HG02642 (cell line): ENCODE measurements around the gene FGR.
"Not testable (repeated sequence)": the region's sequence is repeated elsewhere in the genome, so short reads cannot be mapped to it uniquely, and the experiment has no call there.

ENCODE experiments used
- ATAC-seq: cut with Tn5 transposase; IDR thresholded peaks from one replicate; pipeline ENCODE4 v1.9.1; 2021; ENCODE audit warnings: mild to moderate bottlenecking; ENCODE audit not compliant: unreplicated experiment, poor library complexity

The FGR gene

DNA sequence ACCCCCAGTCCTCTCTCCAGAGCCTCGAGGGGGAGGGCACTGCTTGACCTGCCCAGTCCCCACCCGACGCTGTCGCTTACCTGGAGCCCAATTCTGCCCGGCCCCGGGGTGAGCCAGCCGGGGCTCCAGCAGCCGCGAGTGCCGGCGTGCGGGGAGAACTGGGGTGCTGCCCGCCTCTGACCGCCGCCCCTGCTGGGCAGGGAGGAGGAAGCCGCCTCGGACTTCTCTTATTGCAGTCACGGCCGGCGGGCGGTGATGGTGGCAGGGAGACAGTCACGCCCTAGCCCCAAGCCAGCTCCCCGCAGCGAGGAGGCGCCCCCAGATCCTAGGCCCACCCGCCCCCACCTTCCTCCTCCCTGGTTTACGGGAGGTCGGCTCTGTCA is at the start of gene FGR:
TSS of gene FGR (minus strand) at position 201 of the 383 bp plus-strand sequence. CDS start 11,269 bp downstream, outside the sequence.
- no peak for ATAC-seq

GRCh38 chr1:27684176-27684575 is 49.2 kb upstream of the FGR start:
- ATAC-seq: no peak

DNA sequence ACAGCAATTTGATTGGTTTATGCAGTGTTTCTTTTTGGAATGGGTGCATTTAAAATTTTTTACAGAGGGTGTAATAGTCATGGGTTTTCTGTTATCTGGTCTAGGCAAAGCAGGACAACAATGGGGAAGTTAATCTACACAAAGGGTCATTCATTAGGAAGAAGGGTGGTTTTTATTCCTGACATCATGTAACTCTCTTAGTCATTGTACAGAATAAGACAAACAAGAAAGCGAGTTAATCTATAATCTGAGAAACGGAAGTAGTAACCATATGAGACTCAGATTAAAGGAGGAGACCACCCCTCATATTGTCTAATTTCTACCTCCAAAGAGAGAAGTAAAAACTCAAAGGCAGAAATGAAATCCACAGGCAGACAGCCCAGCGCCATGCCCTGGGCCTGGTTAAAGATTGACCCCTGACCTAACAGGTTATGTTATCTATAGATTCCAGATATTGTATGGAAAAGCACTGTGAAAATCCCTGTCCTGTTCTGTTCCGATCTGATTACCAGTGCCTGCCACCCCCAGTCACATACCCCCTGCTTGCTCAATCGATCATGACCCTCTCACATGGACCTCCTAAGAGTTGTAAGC is 47.5 kb upstream of the FGR start:
- no peak for ATAC-seq

GRCh38 chr1:27681580-27681979 is 46.6 kb upstream of the FGR start:
- ATAC-seq: not testable (repeated sequence)

GRCh38 chr1:27680225-27680791 is 45.3 kb upstream of the FGR start:
- ATAC-seq: not testable (repeated sequence)

DNA sequence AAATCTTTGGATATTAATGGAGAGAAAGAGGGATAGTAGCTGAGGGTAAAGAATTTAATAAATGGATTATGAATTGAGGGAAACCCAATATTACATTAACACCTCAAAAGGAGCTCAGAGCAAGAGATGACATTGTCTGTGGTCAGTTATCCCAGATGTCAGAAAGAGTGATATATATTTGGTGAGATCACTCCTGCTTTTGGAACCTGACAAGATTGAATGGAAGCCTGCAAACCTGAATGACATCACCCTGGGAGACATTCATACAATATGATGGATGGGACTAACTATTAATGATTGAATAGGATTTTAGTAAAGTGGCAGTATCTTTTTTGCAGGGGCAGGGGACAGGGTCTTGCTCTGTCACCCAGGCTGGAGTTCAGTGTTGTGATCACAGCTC is 43.8 kb upstream of the FGR start:
- ATAC-seq: no peak

DNA sequence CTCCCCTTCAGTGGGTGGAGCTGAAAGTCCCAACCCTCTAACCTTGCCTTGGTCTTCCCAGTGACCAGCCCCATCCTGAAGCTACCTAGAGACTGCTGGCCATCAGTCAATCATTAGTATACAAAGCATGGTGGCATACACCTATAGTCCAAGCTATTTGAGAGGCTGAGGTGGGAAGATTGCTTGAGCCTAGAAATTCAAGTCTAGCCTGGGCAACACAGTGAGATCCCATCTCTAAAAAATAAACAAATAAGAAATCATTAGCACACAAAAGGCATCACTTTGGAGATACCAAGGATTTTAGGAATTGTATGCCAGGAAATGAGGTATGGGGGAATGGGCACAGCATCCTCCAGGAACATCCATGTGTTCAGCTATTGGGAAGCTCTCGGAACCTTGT is 41.4 kb upstream of the FGR start:
- no peak for ATAC-seq

- ATAC-seq: no peak
These were observed 37.7 kb upstream of the FGR start for GRCh38 chr1:27672750-27673112.

DNA sequence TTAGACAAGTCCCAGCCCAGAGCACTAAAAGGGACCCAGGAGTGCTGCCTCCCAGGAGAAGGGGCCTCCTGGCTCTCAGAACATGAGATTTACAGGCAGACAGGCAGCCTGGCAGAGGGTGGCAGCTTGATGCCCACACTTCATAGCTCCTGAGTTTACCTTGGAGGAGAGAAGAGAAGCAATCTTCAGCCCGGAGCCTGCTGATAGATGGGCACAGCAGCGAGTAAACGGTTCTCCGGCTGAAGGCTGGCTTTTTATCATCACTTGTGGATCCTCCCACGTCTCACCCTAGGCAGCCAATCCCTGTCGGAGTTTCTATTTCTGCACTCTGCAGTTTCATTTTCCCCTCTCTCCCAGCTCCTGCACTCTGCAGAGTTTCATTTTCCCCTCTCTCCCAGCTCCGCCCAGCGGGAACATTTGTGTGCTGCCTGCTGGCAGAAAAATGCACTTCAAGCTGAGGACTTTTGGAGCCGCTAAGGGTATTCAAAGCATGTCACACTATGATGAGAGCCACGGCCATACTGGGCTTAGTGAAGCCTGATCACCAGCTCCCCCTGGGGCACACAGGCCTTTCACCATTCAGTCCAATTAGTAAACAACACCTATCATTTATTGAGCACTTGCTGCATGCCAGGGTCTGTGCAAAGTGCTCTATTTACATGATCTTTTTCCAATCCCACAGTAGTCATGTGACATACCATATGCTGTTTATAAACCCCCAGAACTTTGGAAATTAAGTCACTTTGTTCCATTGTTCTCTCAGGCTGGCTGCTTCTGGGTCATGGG is 37.2 kb upstream of the FGR start, which contains the start of gene IFI6:
TSS of gene IFI6 (minus strand) at position 229 of the 786 bp plus-strand sequence. CDS start 2,878 bp downstream, outside the sequence.
- peak; percentile 74 for ATAC-seq

DNA sequence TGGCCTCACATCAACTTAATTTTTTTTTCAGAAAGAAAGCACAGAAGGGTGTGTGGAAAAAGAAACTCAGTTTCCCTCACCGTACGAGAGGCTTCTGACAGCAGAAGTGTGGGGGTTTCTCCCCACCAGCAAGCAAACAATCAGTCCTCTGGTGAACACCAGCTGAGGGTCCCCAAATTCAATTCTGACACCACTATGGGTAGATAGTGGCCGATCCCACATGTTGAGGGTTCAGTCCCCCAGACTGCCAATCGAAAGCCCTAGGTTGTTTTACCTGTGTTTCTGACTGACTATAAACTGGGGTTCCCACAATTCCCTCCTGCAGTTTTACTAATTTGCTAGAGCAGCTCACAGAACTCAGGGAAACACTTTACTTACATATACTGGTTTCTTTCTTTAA is 34.9 kb upstream of the FGR start:
- ATAC-seq: no peak

- ATAC-seq: no peak
These were observed 34.1 kb upstream of the FGR start for GRCh38 chr1:27668808-27669723.

DNA sequence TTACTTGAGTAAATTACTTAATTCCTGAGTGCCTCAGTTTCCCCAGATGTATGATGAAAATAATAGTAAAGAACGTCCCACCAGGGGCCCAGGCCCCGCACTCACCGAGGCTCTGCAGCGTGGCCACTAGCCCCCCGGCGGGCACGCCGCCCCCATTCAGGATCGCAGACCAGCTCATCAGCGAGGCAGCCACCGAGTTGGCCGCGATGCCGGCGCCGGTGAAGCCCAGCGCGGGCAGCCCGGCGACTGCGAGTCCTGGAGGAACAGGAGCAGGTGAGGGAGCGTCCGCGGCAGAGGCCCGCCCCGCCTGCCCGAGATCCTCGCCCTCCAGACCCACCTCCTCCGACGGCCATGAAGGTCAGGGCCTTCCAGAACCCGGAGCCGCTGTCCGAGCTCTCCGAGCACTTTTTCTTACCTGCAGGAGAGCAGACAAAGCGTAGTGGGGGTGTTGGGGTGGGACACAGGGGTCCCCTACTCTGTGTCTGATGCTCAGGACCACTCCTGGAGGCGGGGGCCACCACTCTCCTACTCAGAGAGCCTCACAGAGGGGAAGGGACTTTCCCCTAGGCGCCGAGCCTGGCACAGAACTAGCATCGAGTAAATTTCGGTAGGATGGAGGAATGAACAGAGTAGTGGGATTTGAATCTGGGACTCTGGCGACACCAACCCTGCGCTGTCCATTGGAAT is 33.3 kb upstream of the FGR start:
- no peak for ATAC-seq

GRCh38 chr1:27666791-27667254 is 31.8 kb upstream of the FGR start:
- ATAC-seq: no peak

DNA sequence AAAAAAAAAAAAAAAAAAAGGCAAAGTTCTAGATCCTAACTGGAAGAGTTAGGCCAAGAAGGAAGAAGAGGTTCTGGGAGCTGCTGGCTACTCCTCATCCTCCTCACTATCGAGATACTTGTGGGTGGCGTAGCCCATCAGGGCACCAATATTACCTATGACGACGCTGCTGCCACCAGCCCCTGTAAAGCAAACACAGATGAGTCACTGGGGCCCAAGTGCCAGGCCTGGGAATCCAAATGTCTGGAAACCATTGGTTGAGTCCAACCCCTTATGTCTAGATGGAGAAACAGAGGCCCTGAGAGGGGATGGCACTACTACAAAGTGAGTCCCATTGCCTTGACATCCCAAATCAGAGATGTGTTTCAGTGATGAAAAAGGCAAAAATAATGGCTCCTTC is 31.3 kb upstream of the FGR start:
- ATAC-seq: no peak

DNA sequence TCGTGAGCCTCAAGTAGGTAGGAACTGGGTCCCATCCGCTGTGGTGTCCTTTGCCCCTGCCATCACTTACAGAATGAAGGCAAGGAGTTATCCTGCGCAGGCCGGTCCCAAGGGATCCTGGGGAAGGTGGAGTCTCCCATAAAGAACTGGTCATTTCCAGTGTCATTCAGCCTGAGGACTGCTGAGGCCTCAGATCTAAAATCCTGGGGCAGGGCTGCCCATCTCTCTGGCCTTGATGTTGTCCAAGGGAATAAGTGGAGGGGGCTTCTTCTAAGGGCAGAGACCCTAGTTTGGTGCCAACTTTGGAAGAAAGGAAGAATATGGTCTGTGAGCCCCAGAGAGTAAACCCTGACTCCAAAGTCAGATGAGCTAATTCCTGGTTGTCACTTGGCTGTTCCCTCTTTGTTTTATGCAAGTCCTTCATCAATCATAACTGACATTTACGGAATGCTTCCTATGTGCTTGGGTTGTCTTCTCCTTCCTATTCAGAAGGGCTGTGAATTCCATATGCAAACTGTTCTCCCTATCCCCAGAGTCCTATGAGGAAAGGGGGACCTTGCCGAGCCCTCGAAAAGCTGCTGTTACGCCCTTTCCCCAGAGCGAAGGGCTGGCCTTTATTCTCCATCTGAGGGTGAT is 30.1 kb upstream of the FGR start:
- no peak for ATAC-seq

- no peak for ATAC-seq
These were observed 29.3 kb upstream of the FGR start for GRCh38 chr1:27664291-27664690.

DNA sequence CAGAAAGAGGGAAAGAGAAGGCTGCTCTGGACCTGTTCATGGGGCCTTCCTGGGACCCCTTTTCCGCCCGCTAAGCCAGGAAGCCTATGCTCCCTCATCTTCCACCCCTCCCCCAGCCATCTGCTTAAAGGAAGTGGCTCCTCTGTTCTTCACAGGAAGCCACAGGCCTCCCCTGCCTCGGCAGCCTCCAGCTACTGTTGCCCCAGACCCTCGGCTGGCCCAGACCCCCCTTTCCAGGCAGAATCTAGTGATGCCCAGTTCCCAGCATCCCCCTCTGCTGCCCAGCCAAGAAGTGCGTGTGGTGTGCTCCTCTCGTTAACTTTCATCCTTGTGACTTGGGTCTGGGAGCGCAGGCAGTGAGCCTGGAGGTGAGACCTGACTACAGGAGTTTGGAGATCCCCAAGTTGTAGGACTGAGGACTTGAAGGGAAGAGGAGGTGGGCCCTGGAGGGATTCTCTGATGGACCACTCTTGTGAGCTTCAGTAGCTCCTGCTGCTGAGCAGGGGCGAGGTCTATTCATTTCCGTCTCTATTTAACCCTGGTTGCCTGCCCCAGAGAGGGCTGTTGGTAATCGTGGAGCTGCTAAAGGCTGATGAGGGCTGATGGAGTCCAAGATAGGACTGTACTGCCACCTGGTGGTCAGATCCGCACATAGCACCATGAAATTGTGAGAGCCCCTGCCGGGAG is 27.9 kb upstream of the FGR start:
- peak; percentile 30 for ATAC-seq

DNA sequence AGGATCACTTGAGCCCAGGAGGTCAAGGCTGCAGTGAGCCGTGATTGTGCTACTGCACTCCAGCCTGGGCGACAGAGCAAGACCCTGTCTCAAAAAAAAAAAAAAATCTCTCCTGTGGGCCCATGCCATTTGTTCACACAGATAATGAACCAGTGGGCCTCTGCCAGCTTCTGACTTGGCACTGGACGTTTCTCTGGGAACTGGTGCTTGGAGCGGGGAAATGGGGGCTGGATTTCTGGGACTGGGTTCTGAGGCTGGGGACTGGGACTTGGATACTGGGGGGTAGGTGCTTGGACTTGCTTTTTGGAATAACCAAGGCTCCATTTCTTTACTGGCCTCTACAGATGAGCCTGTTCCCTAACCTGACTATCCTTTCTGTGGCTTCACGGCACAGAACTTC is 27.3 kb upstream of the FGR start:
- ATAC-seq: no peak
